ENCODE measurements around the gene PSEN1. TPM values are rescaled to one million over a fixed set of nuclear protein-coding genes. Genes with fewer than 3 reads are reported as not detected.

PSEN1 gene
- total RNA-seq, 1 experiment from 2014 or later, result 39.3 TPM

DNA sequence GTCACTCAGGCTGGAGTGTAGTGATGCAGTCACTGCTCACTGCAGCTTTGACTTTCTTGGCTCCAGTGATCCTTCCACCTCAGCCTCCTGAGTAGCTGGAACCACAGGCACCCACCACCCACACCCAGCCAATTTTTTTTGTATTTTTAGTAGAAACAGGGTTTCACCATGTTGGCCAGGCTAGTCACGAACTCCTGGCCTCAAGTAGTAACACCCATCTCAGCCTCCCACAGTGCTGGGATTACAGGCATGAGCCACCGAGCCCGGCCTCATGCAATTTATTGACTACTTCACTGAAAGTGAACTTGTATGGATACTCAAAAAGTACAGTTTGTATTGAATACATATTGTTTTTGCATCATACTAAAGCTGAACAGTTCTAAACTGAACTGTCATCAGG is 9.1 kb downstream of the PSEN1 start:
- intact Hi-C loops (cut with micrococcal nuclease; ENCODE audit: unreplicated experiment), result no loop called here
- no peaks in the 10 kb centered on the region; the same call in 1 of the 2 replicates for H3K4me1 ChIP-seq (ENCODE audit: control insufficient read depth, insufficient read depth, low read length)
- no peak overlapping the region for H3K4me3 ChIP-seq (ENCODE audit: low read depth in 2 of 2, low read length in 2 of 2)
- in situ Hi-C loops (cut with HindIII; ENCODE audit: low pct_unique_long_range_greater_than_20kb, low sequenced_read_pairs), result no loop called here
- ChIA-PET POLR2A (no interaction called here), CTCF (no interaction called here)
- no peak for ATAC-seq
- BruUV-seq (replicated peaks), result no TSS peak
- H3K9me3 ChIP-seq (ENCODE audit: control insufficient read depth, insufficient read depth, low read depth, low read length), result no peaks in the 10 kb centered on the region
- H3K27ac ChIP-seq (ENCODE audit: low read length), result no peak overlapping the region
- TF ChIP-seq, protein P1, sequence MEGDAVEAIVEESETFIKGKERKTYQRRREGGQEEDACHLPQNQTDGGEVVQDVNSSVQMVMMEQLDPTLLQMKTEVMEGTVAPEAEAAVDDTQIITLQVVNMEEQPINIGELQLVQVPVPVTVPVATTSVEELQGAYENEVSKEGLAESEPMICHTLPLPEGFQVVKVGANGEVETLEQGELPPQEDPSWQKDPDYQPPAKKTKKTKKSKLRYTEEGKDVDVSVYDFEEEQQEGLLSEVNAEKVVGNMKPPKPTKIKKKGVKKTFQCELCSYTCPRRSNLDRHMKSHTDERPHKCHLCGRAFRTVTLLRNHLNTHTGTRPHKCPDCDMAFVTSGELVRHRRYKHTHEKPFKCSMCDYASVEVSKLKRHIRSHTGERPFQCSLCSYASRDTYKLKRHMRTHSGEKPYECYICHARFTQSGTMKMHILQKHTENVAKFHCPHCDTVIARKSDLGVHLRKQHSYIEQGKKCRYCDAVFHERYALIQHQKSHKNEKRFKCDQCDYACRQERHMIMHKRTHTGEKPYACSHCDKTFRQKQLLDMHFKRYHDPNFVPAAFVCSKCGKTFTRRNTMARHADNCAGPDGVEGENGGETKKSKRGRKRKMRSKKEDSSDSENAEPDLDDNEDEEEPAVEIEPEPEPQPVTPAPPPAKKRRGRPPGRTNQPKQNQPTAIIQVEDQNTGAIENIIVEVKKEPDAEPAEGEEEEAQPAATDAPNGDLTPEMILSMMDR (IDR thresholded peaks at IDR 0.05), result no peak
- TF ChIP-seq POLR2AphosphoS5 (IDR thresholded peaks at IDR 0.05; ENCODE audit: low read depth, low read length), result no peak
- no peak for TF ChIP-seq SIN3A (IDR thresholded peaks at IDR 0.05; ENCODE audit: borderline replicate concordance, insufficient read depth, low read depth, low read length)
- TF ChIP-seq, protein P2, sequence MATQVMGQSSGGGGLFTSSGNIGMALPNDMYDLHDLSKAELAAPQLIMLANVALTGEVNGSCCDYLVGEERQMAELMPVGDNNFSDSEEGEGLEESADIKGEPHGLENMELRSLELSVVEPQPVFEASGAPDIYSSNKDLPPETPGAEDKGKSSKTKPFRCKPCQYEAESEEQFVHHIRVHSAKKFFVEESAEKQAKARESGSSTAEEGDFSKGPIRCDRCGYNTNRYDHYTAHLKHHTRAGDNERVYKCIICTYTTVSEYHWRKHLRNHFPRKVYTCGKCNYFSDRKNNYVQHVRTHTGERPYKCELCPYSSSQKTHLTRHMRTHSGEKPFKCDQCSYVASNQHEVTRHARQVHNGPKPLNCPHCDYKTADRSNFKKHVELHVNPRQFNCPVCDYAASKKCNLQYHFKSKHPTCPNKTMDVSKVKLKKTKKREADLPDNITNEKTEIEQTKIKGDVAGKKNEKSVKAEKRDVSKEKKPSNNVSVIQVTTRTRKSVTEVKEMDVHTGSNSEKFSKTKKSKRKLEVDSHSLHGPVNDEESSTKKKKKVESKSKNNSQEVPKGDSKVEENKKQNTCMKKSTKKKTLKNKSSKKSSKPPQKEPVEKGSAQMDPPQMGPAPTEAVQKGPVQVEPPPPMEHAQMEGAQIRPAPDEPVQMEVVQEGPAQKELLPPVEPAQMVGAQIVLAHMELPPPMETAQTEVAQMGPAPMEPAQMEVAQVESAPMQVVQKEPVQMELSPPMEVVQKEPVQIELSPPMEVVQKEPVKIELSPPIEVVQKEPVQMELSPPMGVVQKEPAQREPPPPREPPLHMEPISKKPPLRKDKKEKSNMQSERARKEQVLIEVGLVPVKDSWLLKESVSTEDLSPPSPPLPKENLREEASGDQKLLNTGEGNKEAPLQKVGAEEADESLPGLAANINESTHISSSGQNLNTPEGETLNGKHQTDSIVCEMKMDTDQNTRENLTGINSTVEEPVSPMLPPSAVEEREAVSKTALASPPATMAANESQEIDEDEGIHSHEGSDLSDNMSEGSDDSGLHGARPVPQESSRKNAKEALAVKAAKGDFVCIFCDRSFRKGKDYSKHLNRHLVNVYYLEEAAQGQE (IDR thresholded peaks at IDR 0.05; ENCODE audit: insufficient read depth in 1 of 2, low read depth in 2 of 2, low read length in 1 of 2), result no peak
- TF ChIP-seq TCF7L2 (IDR thresholded peaks at IDR 0.05; ENCODE audit: low read depth, low read length), result no peak
- no peaks in the 10 kb centered on the region; the same call in 1 of the 2 replicates for H3K36me3 ChIP-seq (ENCODE audit: control insufficient read depth, insufficient read depth, low read length)
- no peaks in the 10 kb centered on the region for H3K27me3 ChIP-seq (ENCODE audit: control insufficient read depth, insufficient read depth, low read length)
- DNase-seq (ENCODE audit: low read depth, low spot score), result no peak

DNA sequence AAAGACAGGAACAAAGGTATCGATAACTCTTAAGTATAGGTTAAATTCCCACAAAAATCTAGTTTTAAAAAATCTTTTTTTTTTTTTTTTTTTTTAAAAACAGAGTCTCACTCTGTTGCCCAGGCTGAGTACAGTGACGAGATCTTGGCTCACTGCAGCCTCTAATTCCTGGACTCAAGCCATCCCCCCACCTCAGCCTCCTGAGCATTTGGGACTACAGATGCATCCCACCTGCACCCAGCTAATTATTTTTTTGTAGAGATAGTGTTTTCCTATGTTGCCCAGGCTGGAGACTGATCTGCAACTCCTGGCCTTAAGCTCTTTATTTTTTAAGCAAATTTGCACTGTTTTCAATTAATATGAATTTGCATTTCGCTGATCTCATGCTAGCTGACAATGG is 9.8 kb downstream of the PSEN1 start:
- ATAC-seq (no peak), DNase-seq (ENCODE audit: low read depth, low spot score) (no peak)
- BruUV-seq (replicated peaks), result no TSS peak
- no peaks in the 10 kb centered on the region for H3K27me3 ChIP-seq (ENCODE audit: control insufficient read depth, insufficient read depth, low read length)
- POLR2A ChIA-PET, result interaction anchor here (0.5 kb wide), 1 partner anchor 306 kb away, joined by 4 read pairs; no protein-coding TSS in a partner anchor
- no peaks in the 10 kb centered on the region for H3K9me3 ChIP-seq (ENCODE audit: control insufficient read depth, insufficient read depth, low read depth, low read length)
- no peak overlapping the region for H3K27ac ChIP-seq (ENCODE audit: low read length)
- CTCF ChIA-PET, result no interaction called here
- H3K4me1 ChIP-seq (ENCODE audit: control insufficient read depth, insufficient read depth, low read length), result no peaks in the 10 kb centered on the region; the same call in 1 of the 2 replicates
- no peak overlapping the region for H3K4me3 ChIP-seq (ENCODE audit: low read depth in 2 of 2, low read length in 2 of 2)
- in situ Hi-C loops (cut with HindIII; ENCODE audit: low pct_unique_long_range_greater_than_20kb, low sequenced_read_pairs), result no loop called here
- intact Hi-C loops (cut with micrococcal nuclease; ENCODE audit: unreplicated experiment), result no loop called here
- TF ChIP-seq TCF7L2 (IDR thresholded peaks at IDR 0.05; ENCODE audit: low read depth, low read length) (no peak), SIN3A (IDR thresholded peaks at IDR 0.05; ENCODE audit: borderline replicate concordance, insufficient read depth, low read depth, low read length) (no peak), POLR2AphosphoS5 (IDR thresholded peaks at IDR 0.05; ENCODE audit: low read depth, low read length) (no peak)
- TF ChIP-seq, protein P2 (IDR thresholded peaks at IDR 0.05; ENCODE audit: insufficient read depth in 1 of 2, low read depth in 2 of 2, low read length in 1 of 2), result no peak
- TF ChIP-seq, protein P1 (IDR thresholded peaks at IDR 0.05), result no peak
- H3K36me3 ChIP-seq (ENCODE audit: control insufficient read depth, insufficient read depth, low read length), result no peaks in the 10 kb centered on the region; the same call in 1 of the 2 replicates

Data from Panc1 (cell line).